Measurements from ENCODE around the gene RGS17.
"Not testable (repeated sequence)": the region's sequence is repeated elsewhere in the genome, so short reads cannot be mapped to it uniquely, and the experiment has no call there.

Gene RGS17

DNA sequence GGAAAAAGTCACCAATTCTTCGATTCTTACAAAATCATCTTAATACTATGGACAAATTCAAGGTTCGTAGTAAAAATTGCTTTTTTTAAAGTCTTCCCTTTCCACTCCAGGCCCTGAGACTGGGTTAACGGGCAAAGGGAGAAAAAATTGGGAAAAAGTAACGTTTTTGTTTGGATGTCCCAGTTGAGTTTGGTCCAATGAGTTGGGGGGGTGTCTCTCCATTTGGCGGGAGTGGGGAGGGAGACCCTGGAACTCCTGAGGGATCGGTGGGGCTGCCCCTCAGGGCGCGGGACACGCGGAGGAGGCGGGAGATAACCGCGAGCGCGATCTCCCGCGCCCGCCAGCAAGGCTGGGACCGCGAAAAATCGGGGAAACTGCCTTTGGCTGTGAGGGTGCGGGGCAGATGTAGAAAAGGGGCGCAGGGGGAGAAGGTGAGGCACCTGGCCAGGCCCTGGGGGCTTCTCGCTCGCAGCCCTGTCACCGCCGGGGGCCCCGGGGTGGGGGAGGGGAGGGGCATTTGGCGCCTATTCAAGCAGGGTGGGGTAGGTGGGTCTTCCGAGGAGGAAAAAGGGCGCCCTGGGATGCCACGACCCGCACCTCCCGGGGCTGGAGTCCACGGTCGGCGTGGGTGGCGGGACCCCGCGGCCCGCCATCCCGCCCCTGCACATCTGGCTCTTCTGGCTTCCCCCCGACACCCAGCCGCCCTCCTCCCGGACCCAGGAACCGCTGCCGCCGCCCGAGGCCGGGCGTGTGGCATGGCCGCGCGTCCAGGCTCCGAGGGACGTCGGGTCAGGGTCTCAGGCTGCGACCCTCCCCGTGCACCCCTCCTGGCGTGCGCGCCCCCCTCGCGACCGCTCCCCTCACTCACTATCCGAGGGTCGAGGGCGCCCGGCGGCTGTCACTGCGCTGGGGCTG is 148.8 kb downstream of the RGS17 start:
- no peak for FAIRE-seq

GRCh38 chr6:152981219-152981618 is 149.9 kb downstream of the RGS17 start:
- no peak for FAIRE-seq

- FAIRE-seq = no peak
Observed at GRCh38 chr6:152980656-152981055, 150.4 kb downstream of the RGS17 start.

- FAIRE-seq = no peak
Observed at GRCh38 chr6:152979116-152979515, 152.0 kb downstream of the RGS17 start.

GRCh38 chr6:152978058-152978457 is 153.0 kb downstream of the RGS17 start:
- FAIRE-seq = no peak

DNA sequence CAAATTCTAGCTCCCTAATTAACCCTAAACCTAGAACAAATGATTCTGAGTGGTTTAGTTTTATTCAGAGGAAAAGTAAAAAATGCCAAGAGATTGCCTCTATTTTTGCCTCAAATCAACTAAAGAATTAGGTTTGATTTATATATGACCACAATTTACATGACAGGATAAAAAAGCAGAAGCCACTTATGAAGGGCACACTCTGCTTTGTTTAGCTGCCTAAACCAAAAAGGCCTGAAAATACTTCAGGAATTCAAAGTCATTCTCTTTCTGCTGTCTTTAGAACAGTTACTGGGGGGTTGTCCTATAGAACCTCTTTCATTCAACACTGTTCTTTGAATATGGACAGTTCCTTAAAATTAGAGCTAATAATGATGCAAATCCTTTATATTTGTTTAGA is 153.5 kb downstream of the RGS17 start:
- FAIRE-seq = no peak

DNA sequence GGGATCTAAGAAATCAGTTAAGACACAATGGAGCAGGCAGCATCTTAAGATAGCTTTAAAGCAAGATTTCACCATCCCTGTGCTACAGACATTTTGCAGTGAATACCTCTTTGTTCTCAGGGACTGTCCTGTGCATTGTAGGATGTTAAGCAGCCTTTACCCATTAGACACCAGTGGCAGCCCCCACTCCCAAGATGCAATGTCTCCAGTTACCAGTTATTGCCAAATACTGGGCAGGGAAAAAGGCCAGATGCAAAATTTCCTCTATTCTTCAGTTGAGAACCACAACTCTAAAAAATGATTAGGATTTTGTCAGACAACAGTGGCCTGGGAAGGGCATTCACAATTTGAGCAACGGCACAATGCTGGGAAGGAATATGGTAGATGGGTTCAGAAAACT is 154.3 kb downstream of the RGS17 start:
- no peak for FAIRE-seq

DNA sequence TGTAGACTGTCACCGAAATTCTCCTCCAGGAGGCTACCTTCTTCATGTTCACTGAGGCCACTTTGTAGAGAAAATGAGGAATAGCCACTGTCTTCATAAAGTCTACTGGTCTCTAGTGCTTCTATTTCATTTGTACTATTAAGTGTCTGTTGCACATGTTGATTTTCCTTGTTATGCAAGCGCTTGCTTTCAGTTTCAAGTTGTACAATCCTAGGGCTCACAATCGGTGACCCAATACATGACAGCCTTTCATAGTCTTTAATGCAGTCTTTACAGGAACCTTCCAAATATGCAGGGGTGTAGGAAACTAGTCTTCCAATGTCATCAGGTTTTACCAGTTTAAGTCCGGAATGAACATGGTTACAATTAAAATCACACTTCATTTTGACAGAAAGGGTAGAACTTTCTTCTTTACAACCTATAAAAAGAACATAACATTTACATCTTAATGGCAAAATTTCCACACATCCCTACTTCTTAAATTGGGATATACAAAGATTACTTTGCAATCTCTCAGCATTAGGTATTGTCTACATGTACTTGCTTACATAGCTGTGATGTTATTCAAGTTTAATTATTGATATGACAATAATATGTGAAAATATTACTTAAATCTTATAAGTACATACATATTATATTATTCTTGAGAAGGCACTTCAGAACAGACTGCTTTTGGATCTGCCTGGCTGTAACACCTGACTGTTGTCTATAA is 155.7 kb downstream of the RGS17 start:
- FAIRE-seq = no peak

GRCh38 chr6:152973916-152974315 is 157.2 kb downstream of the RGS17 start:
- FAIRE-seq = no peak

- FAIRE-seq = no peak
Observed at GRCh38 chr6:152969688-152970418, 161.2 kb downstream of the RGS17 start.

DNA sequence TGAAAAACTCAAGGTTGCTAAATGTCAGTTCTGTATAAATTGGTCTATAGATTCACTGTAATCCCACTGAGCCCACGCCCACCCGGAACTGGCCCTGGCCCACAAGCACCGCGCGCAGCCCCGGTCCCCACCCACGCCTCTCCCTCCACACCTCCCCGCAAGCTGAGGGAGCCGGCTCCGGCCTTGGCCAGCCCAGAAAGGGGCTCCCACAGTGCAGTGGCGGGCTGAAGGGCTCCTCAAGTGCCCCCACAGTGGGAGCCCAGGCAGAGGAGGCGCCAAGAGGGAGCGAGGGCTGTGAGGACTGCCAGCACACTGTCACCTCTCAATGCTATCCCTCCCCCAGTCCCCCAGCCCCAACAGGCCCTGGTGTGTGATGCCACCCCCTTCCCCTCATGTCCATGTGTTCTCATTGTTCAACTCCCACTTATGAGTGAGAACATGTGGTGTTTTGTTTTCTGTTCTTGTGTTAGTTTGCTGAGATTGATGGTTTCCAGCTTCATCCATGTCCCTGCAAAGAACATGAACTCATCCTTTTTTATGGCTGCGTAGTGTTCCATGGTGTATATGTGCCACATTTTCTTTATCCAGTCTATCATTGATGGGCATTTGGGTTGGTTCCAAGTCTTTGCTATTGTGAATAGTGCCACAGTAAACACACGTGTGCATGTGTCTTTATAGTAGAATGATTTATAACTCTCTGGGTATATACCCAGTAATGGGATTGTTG is 164.8 kb downstream of the RGS17 start:
- not testable (repeated sequence) for FAIRE-seq

- no peak for FAIRE-seq
Observed at GRCh38 chr6:152959333-152959732, 171.7 kb downstream of the RGS17 start.

DNA sequence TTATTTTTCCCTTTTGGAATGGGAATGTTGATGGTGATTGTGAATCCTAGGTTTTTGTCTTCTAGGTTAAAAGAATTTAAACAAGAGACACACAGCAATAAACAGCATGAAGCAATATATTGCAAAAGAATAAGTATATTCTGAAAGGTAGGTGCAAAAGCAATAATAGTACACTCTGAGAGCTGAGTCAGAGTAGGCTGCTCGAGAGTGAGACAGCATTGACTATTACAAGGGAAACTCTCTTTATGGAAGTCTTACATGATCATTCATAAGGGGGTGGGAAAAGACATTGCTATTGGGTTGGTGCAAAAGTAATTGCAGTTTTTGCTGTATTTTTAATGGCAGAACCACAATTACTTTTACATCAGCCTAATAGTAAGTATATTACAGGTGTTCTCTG is 173.3 kb downstream of the RGS17 start:
- no peak for FAIRE-seq
